NCI-H748 (cell line): ENCODE data around the gene LAMC3.

Experiments
- DNase-seq: peaks from one replicate; lab custom pipeline; 2025; ENCODE audit not compliant: unreplicated experiment; lab: John Stamatoyannopoulos, UW

LAMC3 gene

GRCh38 chr9:131011274-131012022, 2.5 kb downstream of the LAMC3 start:
- no peak for DNase-seq

GRCh38 chr9:131012023-131012334, 3.0 kb downstream of the LAMC3 start:
- no peak for DNase-seq

DNA sequence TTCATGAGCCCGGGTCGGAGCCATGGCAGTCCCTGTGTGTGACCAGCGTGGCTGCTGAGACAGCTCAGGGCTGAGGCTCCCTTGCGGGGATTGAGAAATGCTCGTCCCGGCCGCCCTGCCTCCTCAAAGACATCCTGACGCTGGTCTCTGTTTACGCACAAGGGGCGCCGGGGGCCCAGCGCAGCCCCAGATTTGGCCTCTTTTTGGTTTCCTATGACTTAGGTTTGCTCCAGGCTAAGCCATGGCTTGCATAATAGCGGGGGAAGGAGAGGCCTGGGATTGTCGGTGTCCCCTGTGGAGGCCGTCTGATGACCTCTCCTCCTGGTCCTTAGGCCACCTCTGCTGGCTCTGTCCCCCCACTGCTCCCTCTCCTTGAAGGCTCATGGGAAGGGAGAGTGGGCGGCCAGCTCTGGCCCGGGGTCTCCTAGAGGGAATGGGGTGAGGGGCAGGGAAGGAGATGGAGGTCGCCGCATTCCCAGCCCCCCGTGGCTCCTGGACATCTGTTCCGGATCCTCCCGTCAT, 3.5 kb downstream of the LAMC3 start:
- no peak for DNase-seq

- DNase-seq = no peak
Observed at GRCh38 chr9:131013015-131013755, 4.2 kb downstream of the LAMC3 start.

DNA sequence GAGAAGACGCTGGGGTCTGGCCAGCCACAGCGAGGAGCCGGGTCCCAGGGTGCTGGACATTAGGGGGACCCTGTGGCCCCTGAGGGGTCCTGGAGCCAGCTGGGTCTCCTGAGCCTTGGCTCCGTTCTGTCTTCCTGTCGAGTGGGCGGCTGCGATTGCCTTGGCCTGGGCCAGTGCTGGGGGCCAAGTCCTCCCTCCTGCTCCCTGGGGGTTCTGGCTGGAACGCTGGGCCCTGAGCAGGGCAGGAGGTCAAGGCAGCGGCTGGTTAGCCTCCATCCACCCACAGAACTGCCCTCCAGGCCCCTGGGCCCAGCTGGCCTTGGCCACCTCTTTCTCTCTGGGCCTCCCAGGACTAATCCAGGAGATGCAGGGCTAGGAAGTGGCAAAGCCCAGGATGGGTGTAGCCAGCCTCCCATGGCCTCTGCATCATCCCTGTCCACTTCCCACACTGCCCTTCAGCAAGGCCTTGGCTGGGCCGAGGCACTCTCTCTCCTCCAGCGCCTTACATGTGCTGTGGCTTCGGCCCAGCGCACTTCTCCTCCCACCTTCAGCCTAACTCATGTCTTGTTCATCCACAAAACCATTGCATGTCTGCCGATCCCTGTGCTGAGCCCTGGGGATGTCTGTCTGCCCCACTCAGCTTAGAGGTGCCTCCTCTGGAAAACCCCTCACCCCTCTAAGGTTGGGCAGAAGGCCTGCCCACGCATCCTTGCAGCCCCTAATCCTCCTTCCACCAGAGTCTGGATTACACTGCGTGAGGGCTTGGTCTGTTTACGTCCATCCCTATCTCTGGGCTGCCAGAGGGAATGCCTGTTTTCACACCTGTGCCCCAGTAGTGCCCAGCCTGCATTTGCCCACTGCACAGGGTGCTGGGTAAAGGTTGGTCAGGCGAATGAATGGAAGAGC, 5.0 kb downstream of the LAMC3 start:
- DNase-seq = no peak

DNA sequence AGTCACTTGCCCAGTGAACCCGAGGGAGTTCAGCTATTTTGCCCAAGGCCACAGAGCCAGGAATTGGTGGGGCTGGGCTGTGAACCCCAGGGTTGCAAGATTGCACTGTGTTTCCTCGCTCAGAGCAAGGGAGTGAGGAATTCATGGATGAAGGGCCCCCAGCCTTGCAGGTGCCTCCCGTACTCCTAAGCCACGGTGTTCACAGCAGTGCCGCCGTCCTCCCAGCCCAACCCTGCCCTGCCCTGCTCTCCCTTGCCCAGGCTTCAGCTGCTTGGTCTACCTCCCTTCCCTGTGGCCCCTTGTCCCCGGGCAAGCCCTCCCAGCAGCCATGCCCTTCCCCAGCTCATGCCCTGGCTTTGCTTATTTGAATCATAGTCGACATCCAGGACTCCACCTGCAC, 6.1 kb downstream of the LAMC3 start:
- no peak for DNase-seq

DNA sequence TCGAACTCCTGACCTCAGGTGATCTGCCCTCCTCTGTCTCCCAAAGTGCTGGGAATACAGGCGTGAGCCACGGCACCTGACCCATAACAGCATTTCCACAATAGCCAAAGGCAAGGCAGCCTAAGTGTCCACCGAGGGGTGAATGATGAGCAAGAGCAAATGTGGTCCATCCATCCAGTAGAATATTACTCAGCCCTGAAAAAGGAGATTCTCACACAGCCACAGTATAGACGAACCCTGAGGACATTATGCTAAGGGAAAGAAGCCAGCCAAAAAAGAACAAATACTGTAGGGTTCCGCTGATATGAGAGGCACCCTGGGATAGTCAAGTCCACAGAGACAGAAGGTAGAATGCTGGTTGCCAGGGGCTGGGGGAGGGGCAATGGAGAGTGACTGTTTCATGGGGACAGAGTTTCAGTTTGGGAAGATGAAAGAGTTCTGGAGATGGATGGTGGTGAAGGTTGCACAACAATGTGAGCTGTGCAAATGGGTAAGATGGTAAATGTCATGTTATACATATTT, 7.0 kb downstream of the LAMC3 start:
- DNase-seq = no peak

DNA sequence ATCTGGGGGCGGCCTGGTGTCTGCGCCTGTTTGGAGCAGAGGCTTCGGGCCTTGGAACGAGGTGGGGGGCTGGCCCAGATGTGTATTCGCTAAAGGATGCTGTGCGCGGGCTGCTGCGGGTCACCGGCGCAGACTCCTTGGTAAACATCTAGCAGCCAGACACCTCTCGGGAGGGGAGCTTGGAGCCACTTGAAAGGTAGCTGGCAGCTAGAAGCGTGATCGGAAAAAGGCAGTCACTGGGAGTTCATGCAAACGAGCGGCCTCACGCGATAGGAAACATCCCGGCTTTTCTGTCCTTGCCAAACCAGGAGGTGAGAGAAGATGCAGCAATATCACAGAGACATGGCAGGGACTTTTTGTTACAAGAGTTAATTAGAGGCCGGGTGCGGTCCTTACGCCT, 8.1 kb downstream of the LAMC3 start:
- peak; percentile 19 for DNase-seq

DNA sequence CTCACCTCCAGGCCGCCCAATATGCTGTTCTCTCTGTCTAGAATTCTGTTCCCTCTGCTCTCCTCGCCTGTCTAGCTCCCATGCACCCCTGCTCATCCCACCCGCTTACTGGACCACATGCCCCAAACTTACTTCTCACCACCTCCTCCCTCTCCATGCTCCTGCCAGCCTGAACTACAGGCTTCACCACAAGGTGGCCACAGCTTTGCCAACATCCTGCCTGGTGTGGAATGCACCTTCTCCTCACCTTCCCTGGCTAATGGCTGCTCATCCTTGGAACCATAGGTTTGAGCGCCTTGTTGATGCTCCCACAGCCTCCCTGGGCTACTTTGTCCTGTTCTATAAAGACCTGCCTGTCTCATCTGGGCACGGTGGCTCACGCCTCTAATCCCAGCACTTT, 9.6 kb downstream of the LAMC3 start:
- DNase-seq = peak; percentile 17

GRCh38 chr9:131019388-131020239, 10.6 kb downstream of the LAMC3 start:
- peak; percentile 76 for DNase-seq

DNA sequence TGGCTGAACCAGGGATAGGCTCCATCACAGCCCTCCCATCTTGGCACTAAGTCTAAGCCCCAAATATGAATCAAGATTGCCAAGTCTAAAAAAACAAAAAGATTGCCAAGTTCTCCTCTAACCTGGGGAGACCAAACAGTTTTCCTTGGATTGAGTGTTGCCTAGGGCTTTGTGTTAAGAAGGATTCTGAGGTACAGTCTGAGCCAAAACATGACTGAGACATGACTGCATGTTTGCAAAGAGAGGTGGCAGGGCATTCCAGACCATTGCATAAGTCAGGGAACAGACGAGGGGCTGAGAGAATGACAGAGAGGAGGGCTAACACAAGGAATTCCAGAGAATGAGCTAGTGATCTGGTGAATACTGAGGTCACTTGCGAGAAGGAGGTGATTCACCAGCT, 11.4 kb downstream of the LAMC3 start:
- DNase-seq = no peak

GRCh38 chr9:131020862-131021261, 11.9 kb downstream of the LAMC3 start:
- no peak for DNase-seq

DNA sequence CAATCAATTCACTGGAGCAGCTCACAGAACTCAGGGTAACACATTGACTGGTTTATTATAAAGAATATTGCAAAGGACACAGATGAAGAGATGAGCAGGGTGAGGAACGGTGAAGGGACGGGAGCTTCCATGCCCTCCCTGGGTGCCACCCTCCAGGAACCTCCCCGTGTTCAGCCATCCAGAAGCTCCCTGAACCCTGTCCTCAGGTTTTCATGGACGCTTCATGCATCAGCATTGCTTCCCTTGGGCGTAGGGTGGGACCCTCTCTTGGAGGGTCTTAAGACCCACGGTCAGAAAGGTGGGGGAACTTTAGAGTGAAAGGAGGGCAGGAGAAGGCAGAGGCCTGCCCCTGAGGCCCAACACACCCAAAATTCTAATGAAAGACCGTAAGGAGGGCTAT, 12.8 kb downstream of the LAMC3 start:
- no peak for DNase-seq

- DNase-seq = no peak
Observed at GRCh38 chr9:131024978-131025868, 16.2 kb downstream of the LAMC3 start.

DNA sequence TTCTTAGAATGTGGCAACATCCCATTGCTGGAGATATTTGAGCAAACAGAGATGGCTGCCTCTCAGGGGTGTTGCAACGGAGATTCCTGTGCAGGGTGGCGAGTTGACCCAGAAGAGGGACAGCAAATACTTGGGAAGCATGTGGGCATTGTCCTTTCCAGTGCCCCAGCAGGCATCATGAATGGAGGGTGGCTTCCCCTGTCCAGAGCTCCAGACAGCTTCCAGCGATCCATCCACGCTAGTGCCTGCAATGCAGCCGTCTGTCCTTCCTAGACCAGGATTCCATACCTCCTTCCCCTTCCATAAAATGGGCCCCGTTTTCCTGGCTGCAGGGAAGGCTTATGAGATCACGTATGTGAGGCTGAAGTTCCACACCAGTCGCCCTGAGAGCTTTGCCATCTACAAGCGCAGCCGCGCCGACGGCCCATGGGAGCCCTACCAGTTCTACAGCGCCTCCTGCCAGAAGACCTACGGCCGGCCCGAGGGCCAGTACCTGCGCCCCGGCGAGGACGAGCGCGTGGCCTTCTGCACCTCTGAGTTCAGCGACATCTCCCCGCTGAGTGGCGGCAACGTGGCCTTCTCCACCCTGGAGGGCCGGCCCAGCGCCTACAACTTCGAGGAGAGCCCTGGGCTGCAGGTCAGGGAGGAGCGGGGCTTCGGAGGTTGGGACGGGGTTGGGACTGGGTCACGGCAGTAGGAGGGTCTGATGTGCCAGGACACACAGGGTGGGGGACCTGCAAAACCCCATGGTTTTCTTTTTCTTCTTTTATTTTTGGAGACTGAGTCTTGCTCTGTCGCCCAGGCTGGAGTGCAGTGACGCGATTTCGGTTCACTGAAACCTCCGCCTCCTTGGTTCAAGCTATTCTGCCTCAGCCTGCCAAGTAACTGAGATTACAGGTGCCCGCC, 17.2 kb downstream of the LAMC3 start:
- DNase-seq = no peak

GRCh38 chr9:131027048-131027871, 18.3 kb downstream of the LAMC3 start:
- DNase-seq = no peak

GRCh38 chr9:131027872-131028179, 18.9 kb downstream of the LAMC3 start:
- no peak for DNase-seq
